HG03457 (cell line): Measurements from ENCODE around the gene FOSL1.

Source experiments
- ATAC-seq: cut with Tn5 transposase; IDR thresholded peaks from one replicate; pipeline ENCODE4 v1.9.1; 2021; ENCODE audit warnings: moderate number of reproducible peaks; ENCODE audit not compliant: unreplicated experiment

The FOSL1 gene

GRCh38 chr11:65864706-65865471 is 35.3 kb downstream of the FOSL1 start:
- no peak for ATAC-seq

- ATAC-seq: no peak
These were observed 36.1 kb downstream of the FOSL1 start for GRCh38 chr11:65863889-65864705.

- no peak for ATAC-seq
These were observed 37.0 kb downstream of the FOSL1 start for GRCh38 chr11:65862941-65863888.

DNA sequence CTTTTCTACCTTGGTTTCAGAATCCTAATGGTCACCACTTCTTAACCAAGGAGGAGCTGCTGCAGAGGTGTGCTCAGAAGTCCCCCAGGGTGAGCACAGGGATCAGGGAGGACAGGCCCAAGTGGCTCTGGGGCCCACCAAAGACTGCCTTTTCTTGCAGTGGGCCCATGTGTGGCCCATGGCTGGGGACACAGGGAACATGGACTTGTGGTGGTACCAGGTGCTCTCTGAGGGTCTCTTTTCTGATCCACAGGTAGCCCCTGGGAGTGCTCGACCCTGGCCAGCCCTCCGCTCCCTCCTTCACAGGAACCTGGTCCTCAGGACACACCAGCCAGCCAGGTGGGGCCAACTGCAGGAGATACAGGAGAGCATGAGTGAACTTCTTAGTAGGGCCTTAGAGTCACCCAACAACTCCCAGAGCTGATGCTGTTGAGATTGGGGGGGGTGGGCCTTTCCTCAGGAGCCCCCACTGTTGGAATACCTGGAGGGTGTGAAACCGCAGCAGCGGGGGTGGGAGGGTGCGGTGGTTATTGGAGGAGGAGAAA is 37.9 kb downstream of the FOSL1 start:
- no peak for ATAC-seq

DNA sequence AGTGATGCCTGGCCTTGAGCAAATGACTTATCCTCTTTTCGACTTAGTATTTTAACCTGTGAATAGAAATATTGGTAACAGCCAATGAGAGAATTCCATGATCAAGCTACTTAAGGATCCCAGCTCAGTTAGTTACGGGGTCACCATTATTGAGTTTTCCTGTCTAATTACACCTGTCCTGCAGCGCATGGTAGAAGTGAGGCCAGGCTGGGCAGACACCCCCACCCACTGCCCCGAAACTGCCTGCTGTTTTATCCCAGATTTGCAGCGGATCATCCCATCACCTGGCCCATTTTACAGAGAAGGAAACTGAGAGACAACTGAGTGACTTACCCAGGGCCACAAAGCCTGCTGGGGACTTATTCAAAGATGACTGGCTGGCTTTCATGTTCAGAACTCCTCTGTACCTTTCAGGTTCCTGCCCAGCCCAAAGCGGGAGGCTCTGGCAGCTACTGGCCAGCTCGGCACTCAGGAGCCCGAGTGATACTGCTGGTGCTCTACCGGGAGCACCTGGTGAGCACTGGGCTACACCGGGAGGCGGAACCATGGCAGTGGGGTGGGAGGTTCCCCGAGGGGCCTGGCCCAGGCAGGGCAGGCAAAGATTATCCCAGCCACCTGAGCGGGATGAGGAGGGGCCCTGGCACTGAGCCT is 38.5 kb downstream of the FOSL1 start:
- no peak for ATAC-seq

DNA sequence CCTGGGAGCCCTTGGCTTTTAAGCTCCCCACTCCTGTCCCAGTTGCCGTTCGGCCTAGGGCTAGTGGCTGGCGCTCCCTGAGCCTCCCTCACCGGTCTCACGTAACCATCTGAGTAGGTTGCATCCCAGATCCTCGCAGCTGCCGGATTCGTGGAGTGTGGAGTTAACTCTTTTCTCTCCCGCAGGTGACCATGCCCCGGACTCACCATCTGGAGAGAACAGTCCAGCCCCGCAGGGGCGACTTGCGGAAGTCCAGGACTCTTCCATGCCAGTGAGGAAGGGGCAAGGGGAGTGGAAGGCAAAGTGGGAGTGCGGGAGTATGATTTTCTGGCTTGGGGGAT is 39.1 kb downstream of the FOSL1 start:
- ATAC-seq: no peak

DNA sequence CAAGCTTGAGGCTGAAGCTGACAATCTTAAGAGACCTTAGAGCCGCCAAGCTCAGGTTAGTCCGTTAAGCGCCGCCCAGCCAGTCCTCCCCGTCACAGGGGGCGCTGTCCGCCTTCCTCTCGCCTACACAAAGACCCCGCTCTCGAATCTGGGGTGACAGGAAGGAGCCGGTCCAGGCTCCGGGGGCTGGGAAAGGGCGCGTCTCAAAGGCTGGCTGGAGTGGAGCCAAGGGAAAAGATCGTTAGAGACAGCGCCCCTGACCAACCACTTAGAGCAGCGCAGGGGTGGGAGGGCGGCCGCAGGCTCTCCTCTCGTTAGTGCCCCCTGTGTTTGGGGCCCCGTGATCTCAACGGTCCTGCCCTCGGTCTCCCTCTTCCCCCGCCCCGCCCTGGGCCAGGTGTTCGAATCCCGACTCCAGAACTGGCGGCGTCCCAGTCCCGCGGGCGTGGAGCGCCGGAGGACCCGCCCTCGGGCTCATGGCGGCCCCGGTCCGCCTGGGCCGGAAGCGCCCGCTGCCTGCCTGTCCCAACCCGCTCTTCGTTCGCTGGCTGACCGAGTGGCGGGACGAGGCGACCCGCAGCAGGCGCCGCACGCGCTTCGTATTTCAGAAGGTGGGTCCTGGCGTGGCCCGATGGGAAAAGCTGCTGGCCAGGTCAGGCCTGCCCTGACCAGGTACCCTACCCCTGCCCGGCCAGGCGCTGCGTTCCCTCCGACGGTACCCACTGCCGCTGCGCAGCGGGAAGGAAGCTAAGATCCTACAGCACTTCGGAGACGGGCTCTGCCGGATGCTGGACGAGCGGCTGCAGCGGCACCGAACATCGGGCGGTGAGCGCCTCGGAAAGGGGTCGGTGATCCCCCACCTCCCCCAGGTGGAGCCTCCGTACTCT is 39.7 kb downstream of the FOSL1 start, which contains the start of gene MUS81:
MUS81 (plus strand) TSS at position 156 of the 887 bp plus-strand sequence; CDS start at position 477, 321 bp downstream.
- no peak for ATAC-seq

DNA sequence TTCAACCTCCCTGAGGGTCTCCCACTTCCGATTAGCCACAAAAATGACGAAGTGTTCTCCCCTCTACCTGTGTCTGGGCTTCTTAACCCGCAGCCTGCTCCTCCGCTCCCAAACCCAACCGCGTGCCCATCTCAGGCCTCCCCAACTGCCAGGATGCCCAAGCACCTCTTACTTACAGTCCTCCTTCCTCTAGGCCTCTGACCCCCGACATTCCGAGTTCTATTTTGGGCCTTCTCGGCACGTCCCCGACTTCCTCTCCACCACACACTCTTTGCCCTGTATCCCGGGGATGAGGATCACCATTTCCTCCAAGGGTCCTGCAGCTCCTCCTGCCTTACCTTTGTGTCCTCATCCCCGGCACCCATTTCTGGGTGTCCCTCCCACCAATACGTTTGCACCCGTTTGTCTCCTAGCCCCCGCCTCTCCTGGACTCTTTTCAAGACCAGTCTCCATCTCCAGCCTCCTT is 40.3 kb downstream of the FOSL1 start:
- no peak for ATAC-seq

DNA sequence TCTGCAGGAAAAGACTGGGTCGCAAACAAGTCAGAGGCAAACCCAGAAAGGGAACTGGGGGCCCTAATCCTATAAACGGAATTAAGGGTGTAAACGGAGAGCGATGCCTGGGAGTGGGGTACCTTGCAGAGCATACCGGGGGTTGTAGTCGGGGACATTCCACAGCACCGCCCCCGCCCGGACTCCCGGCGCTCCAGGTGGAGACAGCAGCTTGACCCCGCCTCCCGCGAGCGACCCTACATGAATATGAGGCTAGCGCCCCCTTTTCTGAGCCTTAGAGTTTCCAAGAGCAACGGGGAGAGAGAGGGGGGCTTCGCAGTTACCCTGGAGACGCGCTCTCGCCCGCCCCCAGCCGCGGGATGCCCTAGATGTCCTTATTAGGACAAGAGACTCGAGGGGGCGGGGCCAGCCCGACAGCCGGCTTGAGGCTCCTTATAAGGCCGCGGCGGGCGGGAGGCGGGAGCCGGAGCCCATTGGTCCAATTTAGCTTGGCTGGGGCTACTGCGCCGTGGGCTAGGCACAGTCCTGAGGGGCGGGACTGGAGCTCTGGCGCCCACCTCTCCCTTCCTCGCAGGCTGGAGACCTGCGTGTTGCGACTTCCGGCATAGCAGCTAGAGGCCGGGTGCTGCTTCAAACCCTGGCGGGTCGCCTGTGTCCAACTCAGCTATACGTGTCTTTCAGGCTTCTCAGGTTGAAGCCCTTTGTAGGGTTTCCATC is 40.9 kb downstream of the FOSL1 start:
- ATAC-seq: peak; percentile 44

- ATAC-seq: no peak
These were observed 41.5 kb downstream of the FOSL1 start for GRCh38 chr11:65858681-65859087.

DNA sequence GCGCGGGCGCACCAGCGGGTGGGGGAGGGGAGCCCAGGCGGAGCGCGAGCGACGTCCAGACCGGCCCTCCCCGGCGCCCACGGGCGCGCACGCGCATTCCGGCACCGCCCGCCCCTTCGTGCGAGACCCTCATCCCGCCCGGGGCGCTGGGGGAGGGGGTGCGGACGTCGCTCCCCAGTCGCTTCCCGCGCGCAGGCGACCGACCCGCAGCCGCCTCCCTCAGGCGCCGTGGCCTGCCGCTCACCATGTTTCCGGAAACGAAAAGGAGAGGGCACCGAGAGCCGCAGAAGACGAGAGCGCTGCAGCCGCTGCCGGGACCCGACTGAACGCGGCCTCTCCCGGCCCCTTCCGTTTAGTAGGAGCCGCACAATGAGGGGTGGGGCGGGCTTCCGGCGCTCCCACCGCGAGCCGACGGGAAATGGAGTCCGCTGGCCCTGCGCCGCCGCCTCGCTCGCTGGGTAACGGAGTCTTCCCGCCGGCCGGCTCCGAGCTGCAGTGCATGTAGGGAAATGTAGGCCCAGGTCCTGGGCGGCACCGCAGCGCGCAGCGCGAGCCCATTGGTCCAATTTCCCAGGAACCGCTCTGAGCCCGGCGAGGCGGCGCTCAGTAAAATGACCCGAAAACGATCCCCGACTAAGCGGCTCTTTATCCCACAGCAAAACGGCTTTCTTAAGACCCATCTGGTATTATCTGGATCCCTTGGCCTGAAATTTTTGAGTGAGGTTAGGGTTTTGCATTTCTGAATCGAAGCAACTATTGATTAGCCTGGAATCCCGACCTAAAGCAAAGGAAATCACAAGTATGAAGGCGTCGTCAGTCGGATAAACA is 42.1 kb downstream of the FOSL1 start, which contains the start of gene CFL1:
CFL1 (minus strand) TSS at position 328 of the 828 bp plus-strand sequence; CDS start at position 247, 81 bp downstream.
- peak; percentile 36 for ATAC-seq

- ATAC-seq: no peak
These were observed 42.7 kb downstream of the FOSL1 start for GRCh38 chr11:65857500-65857852.

- ATAC-seq: no peak
These were observed 43.3 kb downstream of the FOSL1 start for GRCh38 chr11:65856689-65857499.

DNA sequence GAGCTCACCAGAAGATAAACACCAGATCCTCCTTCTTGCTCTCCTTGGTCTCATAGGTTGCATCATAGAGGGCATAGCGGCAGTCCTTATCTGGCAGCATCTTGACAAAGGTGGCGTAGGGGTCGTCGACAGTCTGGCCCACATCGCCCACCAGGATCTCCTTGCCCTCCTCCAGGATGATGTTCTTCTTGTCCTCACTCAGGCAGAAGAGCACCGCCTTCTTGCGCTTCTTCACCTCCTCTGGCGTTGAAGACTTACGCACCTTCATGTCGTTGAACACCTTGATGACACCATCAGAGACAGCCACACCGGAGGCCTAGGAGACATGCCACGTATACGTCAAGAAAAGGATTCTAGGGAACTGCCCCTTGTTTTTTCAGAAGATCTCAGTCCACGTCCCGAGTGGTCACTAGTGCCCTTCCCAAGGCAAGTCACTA is 44.2 kb downstream of the FOSL1 start:
- no peak for ATAC-seq

DNA sequence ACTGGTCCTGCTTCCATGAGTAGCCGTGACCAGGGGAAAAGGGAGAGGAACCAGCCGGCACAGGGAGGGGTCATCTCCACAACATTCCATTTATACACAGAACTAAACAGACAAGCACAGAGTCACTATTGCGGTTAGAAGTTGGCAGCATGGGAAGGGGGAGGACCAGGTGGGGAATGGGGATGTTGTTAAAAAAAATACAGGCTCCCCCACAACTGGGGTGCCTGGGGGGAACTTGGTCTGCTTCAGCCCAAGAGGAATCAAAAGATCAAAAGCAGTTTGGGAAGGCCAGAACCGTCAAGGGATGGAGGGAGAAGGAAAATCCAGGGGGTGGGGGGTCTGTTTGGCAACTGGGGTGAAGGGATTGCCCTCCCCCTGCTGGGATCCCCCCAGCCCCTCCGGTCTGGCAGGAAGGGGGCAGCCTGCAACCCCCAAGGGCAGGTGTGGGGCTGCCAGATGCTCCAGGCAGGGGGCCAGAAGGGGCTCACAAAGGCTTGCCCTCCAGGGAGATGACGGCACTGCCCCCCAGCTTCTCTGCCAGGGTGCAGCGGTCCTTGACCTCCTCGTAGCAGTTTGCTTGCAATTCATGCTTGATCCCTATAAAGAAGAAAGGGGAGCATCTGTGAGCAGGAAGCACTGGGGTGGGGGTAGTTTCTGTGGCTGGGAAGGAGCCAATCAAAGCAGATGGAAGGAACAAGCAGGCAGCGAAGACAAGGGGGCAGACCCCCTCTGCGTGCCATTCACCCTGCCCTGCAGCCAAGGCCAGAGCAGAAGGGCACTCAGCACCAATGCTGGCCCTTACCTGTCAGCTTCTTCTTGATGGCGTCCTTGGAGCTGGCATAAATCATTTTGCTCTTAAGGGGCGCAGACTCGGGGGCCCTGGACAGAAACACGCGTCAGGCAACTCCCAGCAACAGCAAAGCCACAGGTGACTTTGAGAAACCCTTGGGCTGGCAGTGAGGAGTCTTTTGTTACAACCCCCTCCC is 45.0 kb downstream of the FOSL1 start:
- no peak for ATAC-seq
